ENCODE results near the gene TAS2R19. TPM values are rescaled to one million over a fixed set of nuclear protein-coding genes. Genes with fewer than 3 reads are reported as not detected.
"Not testable (repeated sequence)": the region's sequence is repeated elsewhere in the genome, so short reads cannot be mapped to it uniquely, and the experiment has no call there.

The TAS2R19 gene
- total RNA-seq, 2 experiments from 2014 or later, result 2.9 to 3.2 TPM

- no peak overlapping the region for H3K4me3 ChIP-seq (ENCODE audit: low read depth, low read length, poor library complexity, severe bottlenecking)
- H3K79me2 ChIP-seq (ENCODE audit: insufficient read depth, low read depth, low read length), result no peaks in the 10 kb centered on the region
- H4K20me1 ChIP-seq (ENCODE audit: insufficient read depth, low read length), result no peaks in the 10 kb centered on the region
- TF ChIP-seq CTCF (conservative IDR thresholded peaks at IDR 0.05; ENCODE audit: low read length), result no peak
- no peak for TF ChIP-seq EZH2phosphoT487 (IDR thresholded peaks at IDR 0.05; ENCODE audit: borderline replicate concordance, low read depth, low read length)
- BruUV-seq (replicated peaks), result no TSS peak
- H3K27ac ChIP-seq (ENCODE audit: low read depth, low read length, poor library complexity, severe bottlenecking), result no peak overlapping the region
- H3K4me2 ChIP-seq (ENCODE audit: low read length), result no peak overlapping the region
- no peaks in the 10 kb centered on the region for H3K9me3 ChIP-seq (ENCODE audit: low read length)
- ChIA-PET POLR2A (interaction anchor here (1.3 kb wide), 1 partner anchor 12 kb away, joined by 3 read pairs; no protein-coding TSS in a partner anchor), CTCF (ENCODE audit: unreplicated experiment) (no interaction called here)
- H2AFZ ChIP-seq (ENCODE audit: low read length), result no peak overlapping the region
- H3K4me1 ChIP-seq (ENCODE audit: insufficient read depth, low read length, poor library complexity, severe bottlenecking), result no peaks in the 10 kb centered on the region
- no peak for DNase-seq (ENCODE audit: low spot score)
- intact Hi-C loops (cut with micrococcal nuclease; ENCODE audit: unreplicated experiment), result loop anchor here (1.0 kb wide), 1 partner anchor 55 kb away; no protein-coding TSS in a partner anchor
- no peaks in the 10 kb centered on the region for H3K36me3 ChIP-seq (ENCODE audit: insufficient read depth, low read length)
- no peaks in the 10 kb centered on the region for H3K9me2 ChIP-seq (ENCODE audit: insufficient read depth, low read length)
These were observed 47.5 kb upstream of the TAS2R19 start for GRCh38 chr12:11069854-11070365.

GRCh38 chr12:11067514-11067913 is 45.1 kb upstream of the TAS2R19 start:
- BruUV-seq (replicated peaks), result no TSS peak
- TF ChIP-seq EZH2phosphoT487 (IDR thresholded peaks at IDR 0.05; ENCODE audit: borderline replicate concordance, low read depth, low read length), result no peak
- no peak for TF ChIP-seq CTCF (conservative IDR thresholded peaks at IDR 0.05; ENCODE audit: low read length)
- Histone ChIP-seq H3K36me3 (ENCODE audit: insufficient read depth, low read length) (no peaks in the 10 kb centered on the region), H2AFZ (ENCODE audit: low read length) (no peak overlapping the region), H3K27ac (ENCODE audit: low read depth, low read length, poor library complexity, severe bottlenecking) (no peak overlapping the region), H3K4me2 (ENCODE audit: low read length) (no peak overlapping the region), H3K9me3 (ENCODE audit: low read length) (no peaks in the 10 kb centered on the region), H3K79me2 (ENCODE audit: insufficient read depth, low read depth, low read length) (no peaks in the 10 kb centered on the region), H3K4me3 (ENCODE audit: low read depth, low read length, poor library complexity, severe bottlenecking) (no peak overlapping the region), H3K9me2 (ENCODE audit: insufficient read depth, low read length) (no peaks in the 10 kb centered on the region), H4K20me1 (ENCODE audit: insufficient read depth, low read length) (no peaks in the 10 kb centered on the region), H3K4me1 (ENCODE audit: insufficient read depth, low read length, poor library complexity, severe bottlenecking) (no peaks in the 10 kb centered on the region)
- POLR2A ChIA-PET, result interaction anchor here (0.6 kb wide), 1 partner anchor 9 kb away, joined by 3 read pairs; no protein-coding TSS in a partner anchor
- CTCF ChIA-PET (ENCODE audit: unreplicated experiment), result no interaction called here
- no peak for DNase-seq (ENCODE audit: low spot score)
- intact Hi-C loops (cut with micrococcal nuclease; ENCODE audit: unreplicated experiment), result no loop called here

GRCh38 chr12:11062194-11062593 is 39.8 kb upstream of the TAS2R19 start, which contains the start of gene TAS2R46:
TAS2R46 (minus strand) TSS chr12:11062294; CDS start chr12:11062294, 0 bp downstream.
- H2AFZ ChIP-seq (ENCODE audit: low read length); H3K4me2 ChIP-seq (ENCODE audit: low read length); H3K4me3 ChIP-seq (ENCODE audit: low read depth, low read length, poor library complexity, severe bottlenecking); H3K79me2 ChIP-seq (ENCODE audit: insufficient read depth, low read depth, low read length); CTCF ChIA-PET (ENCODE audit: unreplicated experiment); BruUV-seq (replicated peaks); H3K27ac ChIP-seq (ENCODE audit: low read depth, low read length, poor library complexity, severe bottlenecking); H3K9me2 ChIP-seq (ENCODE audit: insufficient read depth, low read length); H3K36me3 ChIP-seq (ENCODE audit: insufficient read depth, low read length); H3K9me3 ChIP-seq (ENCODE audit: low read length); H3K4me1 ChIP-seq (ENCODE audit: insufficient read depth, low read length, poor library complexity, severe bottlenecking); DNase-seq (ENCODE audit: low spot score); intact Hi-C loops (cut with micrococcal nuclease; ENCODE audit: unreplicated experiment); H4K20me1 ChIP-seq (ENCODE audit: insufficient read depth, low read length): not testable (repeated sequence)
- POLR2A ChIA-PET, result interaction anchor here (1.2 kb wide), 1 partner anchor 109 kb away, joined by 3 read pairs; the partner anchor contains the start of gene SMIM10L1
